HG03066 (cell line): ENCODE results near the gene CTU2.

Source experiments
- ATAC-seq: cut with Tn5 transposase; IDR thresholded peaks from one replicate; pipeline ENCODE4 v1.9.1; 2021; ENCODE audit warnings: low read depth; ENCODE audit not compliant: unreplicated experiment

The CTU2 gene

DNA sequence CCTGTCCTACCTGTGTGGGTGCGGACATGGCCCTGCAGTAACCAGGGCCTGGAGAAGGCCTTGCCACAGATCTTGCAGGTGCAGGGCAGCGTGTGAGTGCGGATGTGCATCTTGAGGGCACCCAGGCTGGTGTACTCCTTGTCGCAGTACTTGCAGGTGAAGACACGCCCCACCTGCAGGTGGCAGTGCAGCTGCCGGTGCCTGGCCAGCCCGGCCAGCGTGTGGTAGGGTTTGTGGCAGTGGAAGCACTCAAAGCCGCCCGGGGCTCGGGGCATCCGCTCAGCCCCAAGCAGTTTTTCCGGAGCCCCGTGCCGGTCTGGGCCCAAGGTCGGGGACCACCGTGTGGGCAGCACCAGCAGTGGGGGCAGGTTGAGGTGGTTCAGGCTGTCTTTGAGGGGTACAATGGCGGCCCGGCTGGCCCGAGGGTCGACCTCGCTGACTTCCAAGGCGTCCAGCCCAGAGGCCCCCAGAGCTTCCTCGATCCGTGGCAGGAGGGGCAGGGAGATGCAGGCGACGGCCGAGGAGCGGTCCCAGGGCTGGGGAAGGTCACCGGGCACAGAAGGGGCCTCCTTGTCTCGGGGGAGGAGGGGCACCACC, 25.1 kb upstream of the CTU2 start:
- peak; percentile 6 for ATAC-seq

DNA sequence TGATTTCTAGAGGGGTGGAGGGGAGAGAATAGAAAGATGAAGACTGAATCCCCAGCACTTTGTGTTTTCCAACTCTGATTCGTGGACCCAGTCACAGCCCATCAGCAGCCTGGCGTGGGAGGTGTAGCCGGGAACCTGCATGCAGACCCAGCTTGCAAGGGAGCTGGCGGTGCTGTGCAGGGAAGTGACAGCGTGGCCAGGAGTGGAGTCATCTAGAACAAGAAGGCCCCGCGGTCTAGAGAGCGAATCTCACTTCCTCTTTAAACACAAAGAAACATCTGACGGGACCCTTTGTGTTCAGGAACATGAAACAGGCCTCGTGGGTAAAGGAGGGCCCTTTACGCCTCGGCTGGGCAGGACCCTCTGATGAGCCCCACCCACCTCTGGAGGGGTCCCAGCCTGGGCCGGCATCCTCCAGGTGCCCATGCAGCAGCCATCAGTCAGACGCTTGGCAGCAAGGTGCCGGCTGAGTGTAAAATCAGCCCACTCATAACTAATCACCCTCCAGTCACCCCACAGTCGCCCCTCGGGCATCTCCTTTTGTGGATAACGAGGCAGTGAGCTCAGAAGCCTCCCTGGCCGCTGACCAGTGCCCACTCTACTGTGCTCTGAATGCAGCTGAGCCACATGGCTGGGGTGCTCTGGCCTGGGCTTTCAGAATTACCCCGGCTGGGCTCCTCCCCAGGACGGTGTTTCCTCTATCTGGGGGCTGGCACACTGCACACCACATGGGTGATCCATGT, 24.4 kb upstream of the CTU2 start:
- ATAC-seq, result peak; percentile 74

GRCh38 chr16:88684569-88685155, 21.6 kb upstream of the CTU2 start:
- no peak for ATAC-seq

DNA sequence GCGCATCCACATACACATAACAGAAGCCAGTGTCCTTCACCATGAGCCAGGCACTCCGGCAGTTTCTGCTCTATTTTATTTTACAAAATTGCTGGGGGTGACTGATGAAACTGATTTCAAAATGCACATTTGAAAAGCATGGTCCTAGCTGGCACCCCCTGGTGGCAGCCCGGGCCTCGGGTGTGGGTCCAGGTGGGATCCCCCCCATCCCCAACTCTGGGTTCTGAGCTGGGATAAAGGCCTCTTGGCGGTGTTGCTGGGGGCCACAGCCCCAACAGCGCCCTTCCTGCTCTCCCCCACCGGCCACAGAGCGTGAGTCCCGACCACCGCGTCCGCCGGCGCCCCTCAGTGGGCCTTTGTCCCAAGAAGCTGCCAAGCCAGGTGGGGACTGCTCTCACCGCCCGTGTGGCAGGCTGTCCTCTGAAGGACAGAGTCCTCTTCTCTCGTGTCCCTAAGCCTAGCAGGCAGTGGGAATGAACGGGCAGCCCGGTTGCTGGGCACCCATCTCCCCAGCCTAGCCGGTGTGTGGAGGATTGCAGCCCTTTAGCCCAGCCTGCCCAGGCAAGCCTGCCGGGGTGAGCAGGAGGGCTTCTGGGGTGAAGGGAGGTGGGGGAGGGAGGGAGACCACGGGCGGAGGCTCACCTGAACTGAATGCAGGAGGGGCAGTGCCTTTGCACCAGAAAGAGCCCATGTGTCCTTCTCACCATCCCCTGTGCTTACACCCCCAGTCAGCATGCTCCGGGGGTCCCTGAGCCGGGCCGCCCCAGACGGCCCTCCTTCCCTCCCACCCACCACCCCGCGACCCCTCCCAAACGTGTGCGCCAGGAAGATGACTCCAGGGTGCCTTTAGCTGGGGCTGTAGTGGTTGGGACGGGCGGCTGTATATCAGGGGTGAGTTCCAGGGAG, 20.9 kb upstream of the CTU2 start:
- ATAC-seq, result no peak

DNA sequence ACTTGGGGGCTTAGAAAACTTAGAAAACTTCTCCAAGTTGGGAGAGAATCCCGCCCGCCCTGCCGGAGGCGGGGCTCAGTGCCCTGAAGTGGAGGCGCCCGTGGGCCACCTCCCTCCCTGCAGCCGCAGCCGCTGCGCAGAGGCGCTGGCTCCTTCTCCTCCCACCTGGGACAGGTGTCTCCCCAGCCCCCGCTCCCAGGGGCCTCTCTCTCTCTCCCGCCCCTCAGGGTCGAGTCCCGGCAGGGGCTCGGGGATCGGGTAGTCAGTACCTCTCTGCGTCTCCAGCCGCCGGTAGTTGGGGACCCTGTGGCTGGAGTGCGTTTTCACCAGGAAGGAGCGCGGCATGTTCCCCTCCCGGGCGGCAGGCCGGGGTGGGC, 20.3 kb upstream of the CTU2 start:
- no peak for ATAC-seq

DNA sequence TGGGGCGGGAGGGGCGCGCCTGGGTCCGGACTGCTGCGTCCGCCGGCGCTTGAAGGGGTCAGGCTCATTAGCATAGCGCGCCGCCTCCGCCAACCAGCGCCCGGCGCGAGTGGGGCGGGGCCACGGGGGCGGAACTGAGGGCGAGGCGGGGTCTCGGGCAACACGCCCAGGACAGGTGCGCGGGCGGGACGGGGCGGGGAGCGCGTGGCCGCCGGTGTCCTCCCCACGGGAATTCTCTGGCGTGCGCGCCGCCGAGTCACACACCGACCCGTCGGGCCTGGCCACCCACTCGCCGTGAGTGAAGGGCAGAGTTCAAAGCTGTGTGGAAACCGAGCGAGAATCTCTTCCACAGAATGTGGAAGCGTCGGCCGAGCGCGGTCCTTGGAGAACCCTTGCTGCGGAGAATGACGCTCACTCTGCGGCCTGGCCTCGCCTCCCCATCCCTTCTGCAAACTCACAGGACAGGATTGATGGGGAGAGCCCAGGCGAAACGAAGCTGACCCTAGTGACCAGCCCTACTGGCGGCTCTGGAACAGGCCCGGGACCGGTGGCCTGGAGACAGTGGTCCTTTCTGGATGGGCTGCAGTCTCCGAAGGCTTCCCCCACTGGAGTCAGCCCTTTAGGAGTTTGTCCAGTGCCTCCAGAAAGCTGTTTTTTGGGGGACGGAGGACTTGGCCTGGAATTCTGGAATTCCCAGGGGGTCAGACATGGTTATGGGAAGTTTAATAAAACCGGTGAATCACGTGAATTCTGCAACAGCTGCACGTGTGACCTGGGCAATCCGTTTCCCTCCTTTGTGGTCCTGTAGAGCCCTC, 19.7 kb upstream of the CTU2 start, which contains the start of gene SNAI3:
SNAI3 (minus strand) TSS at position 69 of the 815 bp plus-strand sequence. CDS start 101 bp downstream, outside the sequence.
- ATAC-seq, result peak; percentile 50

DNA sequence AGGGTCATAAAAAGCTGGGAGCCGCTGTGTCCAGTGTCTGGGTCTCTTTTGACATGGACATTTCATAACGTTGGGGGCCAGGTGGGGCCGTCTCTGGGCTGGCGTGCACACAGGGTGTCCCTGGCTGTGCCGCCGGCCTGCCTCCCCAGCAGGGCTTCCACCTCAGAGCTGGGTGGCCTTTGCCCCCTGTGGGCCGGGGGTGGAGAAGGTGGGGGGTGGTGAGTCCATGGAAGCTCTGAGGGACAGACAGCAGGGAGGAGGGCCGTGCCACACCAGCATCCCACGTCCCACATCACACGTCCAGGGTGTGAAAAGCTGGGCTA, 19.1 kb upstream of the CTU2 start:
- no peak for ATAC-seq

DNA sequence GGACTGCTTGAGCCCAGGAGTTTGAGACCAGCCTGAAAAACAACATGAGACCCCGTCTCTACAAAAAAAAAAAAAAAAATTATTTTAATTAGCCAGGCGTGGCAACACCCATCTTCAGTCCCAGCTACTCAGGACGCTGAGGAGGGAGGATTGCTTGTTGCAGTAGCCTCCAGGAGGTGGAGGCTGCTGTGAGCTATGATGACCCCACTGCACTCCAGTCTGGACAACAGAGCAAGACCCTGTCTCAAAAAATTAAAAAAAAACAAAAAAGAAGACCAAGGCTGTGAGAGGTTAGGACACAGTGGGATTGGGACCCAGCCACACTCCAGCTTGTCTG, 18.7 kb upstream of the CTU2 start:
- ATAC-seq, result no peak

DNA sequence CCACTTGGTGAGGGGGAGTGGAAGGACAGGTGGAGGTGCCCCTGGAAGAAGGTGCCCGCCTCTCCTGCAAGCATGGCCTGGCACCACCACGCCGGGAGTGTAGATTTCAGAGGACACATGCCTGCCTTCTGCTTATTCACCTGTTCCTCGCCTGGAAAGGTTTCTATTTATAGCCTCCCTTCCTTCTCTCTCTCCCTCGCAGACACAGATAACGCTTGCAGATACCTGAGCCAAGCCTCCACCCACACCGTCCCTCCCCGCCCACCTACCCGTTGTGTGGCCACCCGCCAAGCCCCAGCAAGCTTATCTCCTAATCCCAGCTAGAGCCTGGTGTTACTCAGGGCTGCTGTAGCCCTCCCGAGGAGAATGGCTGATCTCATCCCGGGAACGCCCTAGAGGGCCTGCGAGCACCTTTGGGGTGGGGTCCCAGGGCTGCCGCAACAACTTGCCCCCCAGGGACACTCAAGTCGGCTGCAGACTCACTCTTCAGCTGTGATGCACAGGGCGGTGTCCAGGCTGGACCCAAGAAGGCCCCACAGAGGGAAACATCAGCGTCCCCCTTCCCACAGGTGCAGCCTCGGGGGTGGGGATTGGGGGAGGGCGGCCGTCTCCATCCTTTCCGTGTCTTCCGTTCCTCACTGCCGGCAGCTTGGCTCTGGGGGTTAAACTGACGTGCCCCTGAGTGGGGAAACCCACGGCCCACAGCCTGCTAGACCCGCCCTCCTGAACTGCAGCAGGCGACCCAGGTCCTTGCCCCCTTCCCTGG, 18.1 kb upstream of the CTU2 start:
- no peak for ATAC-seq

GRCh38 chr16:88690341-88691128, 15.8 kb upstream of the CTU2 start:
- ATAC-seq, result no peak

GRCh38 chr16:88691129-88691813, 15.0 kb upstream of the CTU2 start:
- ATAC-seq, result no peak

DNA sequence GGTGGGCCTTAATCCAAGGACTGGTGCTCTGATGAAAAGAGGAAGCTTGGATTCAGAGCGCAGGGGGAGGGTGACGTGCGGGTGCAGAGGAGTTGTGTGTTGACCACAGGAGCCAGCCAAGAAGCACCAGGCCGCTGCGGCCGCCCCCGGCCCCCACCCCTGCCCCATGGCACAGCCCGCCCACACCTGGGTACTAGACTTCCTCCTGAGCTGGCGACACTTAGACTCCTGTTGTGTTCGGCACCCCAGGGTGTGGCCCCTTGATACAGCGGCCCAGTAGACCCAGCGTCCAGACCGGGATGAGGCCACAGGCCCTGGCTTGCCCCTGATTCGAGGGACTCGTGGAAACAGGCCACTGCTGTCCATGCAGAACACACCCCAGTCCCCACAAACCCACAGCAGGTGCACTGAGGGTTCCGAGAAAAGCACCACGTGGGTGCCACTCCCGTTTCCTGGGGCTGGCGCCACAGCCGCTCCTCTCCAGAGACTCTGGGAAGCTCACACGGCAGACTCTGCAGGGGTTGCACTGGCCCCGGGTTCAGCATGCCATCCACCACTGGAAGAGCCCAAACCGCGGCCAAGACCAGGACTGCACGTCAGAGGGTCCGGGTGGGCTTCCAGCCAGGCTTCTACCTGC, 14.3 kb upstream of the CTU2 start:
- ATAC-seq, result no peak

- ATAC-seq, result no peak
These were observed 13.4 kb upstream of the CTU2 start for GRCh38 chr16:88692861-88693260.

GRCh38 chr16:88693420-88694177, 12.7 kb upstream of the CTU2 start:
- ATAC-seq, result no peak

DNA sequence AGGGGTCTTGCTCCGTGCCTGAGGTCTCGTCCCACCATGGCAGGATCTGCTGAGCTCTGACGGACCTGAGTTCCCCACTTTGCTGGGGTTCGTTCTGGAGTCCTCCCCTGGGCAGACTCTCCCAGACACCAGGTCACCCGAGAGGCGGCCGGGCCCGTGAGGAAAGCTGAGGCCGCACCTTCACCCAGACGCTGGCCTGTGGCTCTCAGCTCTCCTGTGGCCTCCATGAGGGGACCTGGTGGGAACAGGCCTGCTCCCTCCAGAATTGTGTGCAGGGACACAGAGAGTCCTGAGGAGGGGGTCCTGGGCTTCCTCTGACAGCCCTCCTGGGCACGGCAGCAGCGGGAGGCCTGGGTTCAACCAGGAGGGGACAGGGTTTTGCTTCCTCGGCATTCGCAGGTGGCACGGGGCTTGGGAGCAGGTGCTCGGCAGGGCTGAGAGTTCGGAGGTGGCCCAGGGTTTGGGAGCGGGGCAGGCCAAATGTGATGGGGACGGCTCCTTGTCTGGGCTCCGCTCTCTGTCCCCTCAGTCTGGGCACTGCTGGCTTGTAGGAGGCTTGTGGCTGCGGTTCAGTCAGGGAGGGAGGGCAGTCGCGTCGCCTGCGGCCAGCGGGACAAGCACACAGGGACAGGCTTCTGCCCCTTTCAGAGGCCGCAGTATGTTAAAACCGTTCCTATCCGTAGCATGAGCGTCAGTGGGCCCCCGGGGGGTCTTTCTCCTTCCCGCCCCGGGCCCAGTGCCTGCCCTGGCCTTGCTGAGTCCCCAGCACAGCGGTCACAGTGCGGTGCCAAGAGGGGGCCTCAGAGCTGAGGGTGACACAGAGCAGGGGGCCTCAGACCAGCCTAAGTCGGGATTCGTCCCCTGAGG, 11.8 kb upstream of the CTU2 start:
- no peak for ATAC-seq

DNA sequence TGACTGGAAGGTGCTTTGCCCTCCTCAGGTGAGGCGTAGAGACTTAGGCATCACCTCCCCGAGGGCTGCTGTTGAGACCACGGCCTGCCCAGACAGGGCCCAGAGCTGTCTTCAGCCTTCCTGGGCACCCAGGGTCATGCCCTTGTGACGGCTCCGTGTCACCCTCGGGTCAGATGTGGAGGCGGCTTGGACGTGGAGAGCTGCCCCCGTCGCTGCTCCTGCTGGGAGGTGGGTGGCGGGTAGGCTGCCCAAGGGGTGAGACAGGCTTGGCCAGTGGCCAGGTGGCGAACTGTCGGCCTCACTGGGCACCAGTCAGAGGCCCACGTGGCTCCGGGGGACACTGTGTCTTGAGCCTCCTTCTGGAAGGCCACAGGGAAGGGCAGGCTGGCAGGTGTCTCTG, 11.1 kb upstream of the CTU2 start:
- ATAC-seq, result no peak
